Endothelial cell of umbilical vein (primary cell): ENCODE data around the gene MTFR1L.

Source experiments
- POLR2A ChIP-seq: IDR thresholded peaks from 2 replicates; pipeline ENCODE4 v1.6.1; 2012; ENCODE audit warnings: low read depth, mild to moderate bottlenecking, control low read depth, low read length
- POLR2AphosphoS5 ChIP-seq: IDR thresholded peaks from 2 replicates; pipeline ENCODE4 v1.6.1; 2012; ENCODE audit warnings: low read depth, mild to moderate bottlenecking, control low read depth, low read length, moderate library complexity; ENCODE audit not compliant: insufficient read depth

- no peak for TF ChIP-seq POLR2A
- TF ChIP-seq POLR2AphosphoS5, result no peak
These were observed 5.9 kb downstream of the MTFR1L start for GRCh38 chr1:25825605-25826004.
